ENCODE measurements around the gene GREB1L. TPM values are rescaled to one million over a fixed set of nuclear protein-coding genes. Genes with fewer than 3 reads are reported as not detected.

Gene GREB1L
- total and polyA plus RNA-seq, 2 donors from 2014 or later, result 0.79 TPM; not detected in 1

DNA sequence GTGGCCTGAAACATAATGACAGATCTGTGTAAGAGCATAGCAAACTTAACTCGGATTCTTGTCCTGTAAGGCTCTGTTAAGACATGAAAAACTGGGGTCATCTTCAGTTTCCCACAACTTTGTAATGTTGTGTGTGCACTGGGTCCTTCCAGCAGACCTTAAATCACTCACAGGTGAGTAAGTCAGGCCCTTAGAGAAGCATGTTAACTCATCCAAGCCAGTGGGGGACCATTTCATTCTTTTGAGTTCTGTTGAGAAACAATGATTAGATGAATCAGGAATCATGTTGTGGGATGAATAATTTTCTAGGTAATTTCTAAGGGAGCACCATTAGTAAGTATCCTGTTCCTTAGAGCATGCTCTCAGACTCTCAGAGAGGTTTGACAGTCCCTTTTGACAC is 191.4 kb downstream of the GREB1L start:
- Histone ChIP-seq H3K4me1 (ENCODE audit: control insufficient read depth in 2 of 3, insufficient read depth in 2 of 3, low read depth in 1 of 3, low read length in 3 of 3) (no peaks in the 10 kb centered on the region), H3K36me3 (ENCODE audit: control insufficient read depth in 2 of 3, insufficient read depth in 3 of 3, low read length in 3 of 3) (no peaks in the 10 kb centered on the region), H3K27me3 (ENCODE audit: control insufficient read depth, insufficient read depth, low read length) (no peaks in the 10 kb centered on the region), H3K27ac (ENCODE audit: low read depth in 2 of 2, low read length in 2 of 2) (no peak overlapping the region), H3K4me3 (ENCODE audit: low read length in 3 of 3) (no peak overlapping the region), H3K9ac (ENCODE audit: low read length in 3 of 3) (no peak overlapping the region), H3K9me3 (ENCODE audit: control insufficient read depth in 2 of 3, insufficient read depth in 1 of 3, low read length in 3 of 3) (no peaks in the 10 kb centered on the region)
- intact Hi-C loops (cut with DNase I), result no loop called here
- TF ChIP-seq, protein P1, sequence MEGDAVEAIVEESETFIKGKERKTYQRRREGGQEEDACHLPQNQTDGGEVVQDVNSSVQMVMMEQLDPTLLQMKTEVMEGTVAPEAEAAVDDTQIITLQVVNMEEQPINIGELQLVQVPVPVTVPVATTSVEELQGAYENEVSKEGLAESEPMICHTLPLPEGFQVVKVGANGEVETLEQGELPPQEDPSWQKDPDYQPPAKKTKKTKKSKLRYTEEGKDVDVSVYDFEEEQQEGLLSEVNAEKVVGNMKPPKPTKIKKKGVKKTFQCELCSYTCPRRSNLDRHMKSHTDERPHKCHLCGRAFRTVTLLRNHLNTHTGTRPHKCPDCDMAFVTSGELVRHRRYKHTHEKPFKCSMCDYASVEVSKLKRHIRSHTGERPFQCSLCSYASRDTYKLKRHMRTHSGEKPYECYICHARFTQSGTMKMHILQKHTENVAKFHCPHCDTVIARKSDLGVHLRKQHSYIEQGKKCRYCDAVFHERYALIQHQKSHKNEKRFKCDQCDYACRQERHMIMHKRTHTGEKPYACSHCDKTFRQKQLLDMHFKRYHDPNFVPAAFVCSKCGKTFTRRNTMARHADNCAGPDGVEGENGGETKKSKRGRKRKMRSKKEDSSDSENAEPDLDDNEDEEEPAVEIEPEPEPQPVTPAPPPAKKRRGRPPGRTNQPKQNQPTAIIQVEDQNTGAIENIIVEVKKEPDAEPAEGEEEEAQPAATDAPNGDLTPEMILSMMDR (IDR thresholded peaks at IDR 0.05; ENCODE audit: borderline replicate concordance, extremely low read depth, insufficient read depth), result no peak
- FAIRE-seq (no peak), DNase-seq (no peak)

DNA sequence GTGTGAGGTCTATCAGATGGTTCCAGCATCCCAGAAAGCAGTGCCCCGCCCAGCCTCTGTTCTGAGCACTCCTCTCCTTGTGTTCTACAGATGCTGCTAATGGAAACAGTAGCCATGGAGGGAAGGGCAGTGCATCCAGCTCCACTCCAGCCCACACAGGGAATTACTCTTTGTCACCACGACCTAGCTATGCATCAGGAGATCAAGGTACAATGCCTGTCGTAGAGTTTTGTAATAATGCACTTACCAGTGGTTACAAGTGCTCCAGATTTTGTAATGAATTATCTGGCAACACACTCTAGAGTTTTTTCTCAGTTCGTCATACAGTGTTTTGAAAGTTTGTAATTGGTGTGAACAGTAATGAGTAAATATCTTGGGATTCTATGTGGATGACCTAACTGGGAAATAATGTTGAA is 197.4 kb downstream of the GREB1L start:
- TF ChIP-seq, protein P1 (IDR thresholded peaks at IDR 0.05; ENCODE audit: borderline replicate concordance, extremely low read depth, insufficient read depth), result no peak
- no peak for DNase-seq
- no peak overlapping the region for H3K4me3 ChIP-seq (ENCODE audit: low read length in 3 of 3)

DNA sequence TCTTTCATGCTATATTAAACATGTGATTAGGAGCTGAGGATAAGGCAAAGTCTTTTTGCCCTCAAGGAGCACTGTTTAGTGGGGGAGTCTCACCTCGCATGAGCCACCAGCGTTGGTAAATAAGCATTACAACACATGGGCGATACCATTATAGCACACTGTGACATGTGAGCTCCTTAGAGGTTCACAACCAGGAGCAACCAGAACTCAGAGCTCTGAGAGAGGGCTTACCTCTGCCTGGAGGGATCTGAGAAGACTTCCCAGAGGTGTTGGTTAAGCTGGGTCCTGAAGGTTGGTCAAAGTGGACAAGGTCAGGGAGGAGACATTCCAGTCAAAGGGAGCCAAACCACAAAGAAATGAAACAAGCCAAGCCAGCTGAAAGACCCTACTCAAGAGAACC is 199.6 kb downstream of the GREB1L start:
- Histone ChIP-seq H3K27ac (ENCODE audit: low read depth in 2 of 2, low read length in 2 of 2) (no peak overlapping the region), H3K4me3 (ENCODE audit: low read length in 3 of 3) (no peak overlapping the region), H3K9me3 (ENCODE audit: control insufficient read depth in 2 of 3, insufficient read depth in 1 of 3, low read length in 3 of 3) (no peaks in the 10 kb centered on the region), H3K4me1 (ENCODE audit: control insufficient read depth in 2 of 3, insufficient read depth in 2 of 3, low read depth in 1 of 3, low read length in 3 of 3) (no peaks in the 10 kb centered on the region), H3K9ac (ENCODE audit: low read length in 3 of 3) (no peak overlapping the region), H3K36me3 (ENCODE audit: control insufficient read depth in 2 of 3, insufficient read depth in 3 of 3, low read length in 3 of 3) (no peaks in the 10 kb centered on the region), H3K27me3 (ENCODE audit: control insufficient read depth, insufficient read depth, low read length) (no peaks in the 10 kb centered on the region)
- DNase-seq, result no peak
- no peak for FAIRE-seq
- TF ChIP-seq, protein P1 (IDR thresholded peaks at IDR 0.05; ENCODE audit: borderline replicate concordance, extremely low read depth, insufficient read depth), result no peak
- intact Hi-C loops (cut with DNase I), result loop anchor here (10.0 kb wide), 1 partner anchor 247 kb away; no protein-coding TSS in a partner anchor

More for the DNA sequence above, 197.4 kb downstream of the GREB1L start:
- no peaks in the 10 kb centered on the region for H3K9me3 ChIP-seq (ENCODE audit: control insufficient read depth in 2 of 3, insufficient read depth in 1 of 3, low read length in 3 of 3)
- no peaks in the 10 kb centered on the region for H3K27me3 ChIP-seq (ENCODE audit: control insufficient read depth, insufficient read depth, low read length)
- no peaks in the 10 kb centered on the region for H3K4me1 ChIP-seq (ENCODE audit: control insufficient read depth in 2 of 3, insufficient read depth in 2 of 3, low read depth in 1 of 3, low read length in 3 of 3)
- no peaks in the 10 kb centered on the region for H3K36me3 ChIP-seq (ENCODE audit: control insufficient read depth in 2 of 3, insufficient read depth in 3 of 3, low read length in 3 of 3)
- no peak overlapping the region for H3K9ac ChIP-seq (ENCODE audit: low read length in 3 of 3)
- H3K27ac ChIP-seq (ENCODE audit: low read depth in 2 of 2, low read length in 2 of 2), result no peak overlapping the region
- FAIRE-seq, result no peak
- intact Hi-C loops (cut with DNase I), result no loop called here
